Inflammatory macrophage treated with lipopolysaccharide for 1 hour (primary cell): ENCODE data around the gene RO60.

Experiments used
- DNase-seq, 2 donors: peaks; one replicate each; pipeline ENCODE4 v3.0.0-alpha.2; 2020 to 2022

The RO60 gene

GRCh38 chr1:193062698-193063463 is 3.5 kb downstream of the RO60 start:
- DNase-seq: no peak

- no peak for DNase-seq
Observed at GRCh38 chr1:193065954-193066353, 6.5 kb downstream of the RO60 start.

GRCh38 chr1:193066606-193067005 is 7.2 kb downstream of the RO60 start:
- DNase-seq: no peak

GRCh38 chr1:193068013-193068412 is 8.6 kb downstream of the RO60 start:
- DNase-seq: no peak

- no peak for DNase-seq
Observed at GRCh38 chr1:193069748-193070385, 10.5 kb downstream of the RO60 start.

GRCh38 chr1:193070386-193070753 is 11.0 kb downstream of the RO60 start:
- DNase-seq: no peak

GRCh38 chr1:193070942-193071341 is 11.5 kb downstream of the RO60 start:
- no peak for DNase-seq

GRCh38 chr1:193077991-193078390 is 18.6 kb downstream of the RO60 start:
- peak in 1 of 2 donors; percentile 19 for DNase-seq

- no peak for DNase-seq
Observed at GRCh38 chr1:193079187-193079586, 19.8 kb downstream of the RO60 start.

GRCh38 chr1:193083365-193084088 is 24.1 kb downstream of the RO60 start:
- no peak for DNase-seq

- DNase-seq: no peak
Observed at GRCh38 chr1:193085263-193085662, 25.9 kb downstream of the RO60 start.

GRCh38 chr1:193086342-193086741 is 26.9 kb downstream of the RO60 start:
- DNase-seq: no peak

- no peak for DNase-seq
Observed at GRCh38 chr1:193087893-193088292, 28.5 kb downstream of the RO60 start.

- DNase-seq: no peak
Observed at GRCh38 chr1:193090865-193091264, 31.5 kb downstream of the RO60 start.

- no peak for DNase-seq
Observed at GRCh38 chr1:193094112-193094511, 34.7 kb downstream of the RO60 start.

GRCh38 chr1:193102662-193103061 is 43.2 kb downstream of the RO60 start:
- DNase-seq: no peak

- no peak for DNase-seq
Observed at GRCh38 chr1:193103759-193104501, 44.5 kb downstream of the RO60 start.

GRCh38 chr1:193104502-193104906 is 45.1 kb downstream of the RO60 start:
- DNase-seq: peak; percentile 69 to 77

- DNase-seq: peak; percentile 88
Observed at GRCh38 chr1:193104907-193105820, 45.8 kb downstream of the RO60 start, which contains the start of gene GLRX2. TSS of gene GLRX2 (minus strand) at chr1:193105414. CDS start at chr1:193105382, 32 bp downstream.

- DNase-seq: no peak
Observed at GRCh38 chr1:193105821-193106177, 46.4 kb downstream of the RO60 start.

GRCh38 chr1:193108471-193108870 is 49.1 kb downstream of the RO60 start:
- no peak for DNase-seq
